K562 (cell line): ENCODE measurements around the gene URGCP. TPM values are rescaled to one million over a fixed set of nuclear protein-coding genes. Genes with fewer than 3 reads are reported as not detected.

Experiments
- BCL6 ChIP-seq: fragments of 250-450 bp; sonication (Bioruptor Pico); IDR thresholded peaks from 2 replicates; pipeline ENCODE4 v1.4.0; 2020
- CAMTA2 ChIP-seq: fragments of 250-450 bp; sonication (Bioruptor Pico); conservative IDR thresholded peaks from 2 replicates; pipeline ENCODE4 v1.5.1; 2022
- CBFB ChIP-seq: sonication (generic); formaldehyde crosslinking; IDR thresholded peaks from 2 replicates; pipeline ENCODE4 v1.4.0; 2020; ENCODE audit warnings: mild to moderate bottlenecking, missing genetic modification reagents
- EP400 ChIP-seq: fragments of 450-650 bp; IDR thresholded peaks from 2 replicates; pipeline ENCODE4 v1.6.1; 2017; ENCODE audit warnings: antibody characterized with exemption, mild to moderate bottlenecking, moderate library complexity
- ETS1 ChIP-seq: conservative IDR thresholded peaks from 2 replicates; pipeline ENCODE4 v1.6.1; 2011; ENCODE audit warnings: low read depth, mild to moderate bottlenecking, low read length; ENCODE audit not compliant: control insufficient read depth
- FOSL1 ChIP-seq: fragments of 200-800 bp; sonication (Bioruptor generic); conservative IDR thresholded peaks from 2 replicates; pipeline ENCODE4 v1.6.1; 2016; ENCODE audit warnings: missing genetic modification characterization, missing compliant biosample characterization
- JUNB ChIP-seq: fragments of 450-650 bp; formaldehyde crosslinking; conservative IDR thresholded peaks from 2 replicates; pipeline ENCODE4 v1.4.0; 2020; ENCODE audit warnings: mild to moderate bottlenecking
- PTTG1 ChIP-seq: fragments of 450-650 bp; IDR thresholded peaks from 2 replicates; pipeline ENCODE4 v1.6.1; 2016; ENCODE audit warnings: low read depth, mild to moderate bottlenecking, missing genetic modification characterization, missing compliant biosample characterization
- SMAD3 ChIP-seq: fragments of 450-650 bp; formaldehyde crosslinking; conservative IDR thresholded peaks from 2 replicates; pipeline ENCODE4 v1.4.0; 2020; ENCODE audit warnings: mild to moderate bottlenecking
- SRSF1 ChIP-seq: fragments of 200-400 bp; formaldehyde crosslinking; IDR thresholded peaks from 2 replicates; pipeline ENCODE4 v1.6.1; 2017; ENCODE audit warnings: mild to moderate bottlenecking, low read depth, low read length, moderate library complexity
- YBX1 ChIP-seq: fragments of 450-650 bp; IDR thresholded peaks from 2 replicates; pipeline ENCODE4 v1.7.1; 2016; ENCODE audit warnings: mild to moderate bottlenecking
- ZNF197 ChIP-seq: fragments of 200-800 bp; sonication (Bioruptor generic); IDR thresholded peaks from 2 replicates; pipeline ENCODE4 v1.6.1; 2016; ENCODE audit warnings: low read depth, missing genetic modification characterization, missing compliant biosample characterization
- ZNF232 ChIP-seq: sonication (generic); formaldehyde crosslinking; IDR thresholded peaks from 2 replicates; pipeline ENCODE4 v1.8.0; 2022; ENCODE audit warnings: mild to moderate bottlenecking, missing genetic modification reagents
- ZNF318 ChIP-seq, 2 experiments: fragments of 450-650 bp; IDR thresholded peaks; 2 replicates each; pipeline ENCODE4 v1.6.1; 2016; ENCODE audit warnings: mild to moderate bottlenecking in 2 of 2, borderline replicate concordance in 1 of 2, low read depth in 1 of 2, moderate library complexity in 1 of 2
- ZNF354B ChIP-seq: fragments of 250-450 bp; sonication (Bioruptor Pico); IDR thresholded peaks from 2 replicates; pipeline ENCODE4 v1.4.0; 2020
- ZNF586 ChIP-seq: fragments of 450-650 bp; formaldehyde crosslinking; conservative IDR thresholded peaks from 2 replicates; pipeline ENCODE4 v1.4.0; 2020; ENCODE audit warnings: mild to moderate bottlenecking, moderate library complexity
- ZNF695 ChIP-seq: fragments of 450-650 bp; formaldehyde crosslinking; IDR thresholded peaks from 2 replicates; pipeline ENCODE4 v1.4.0; 2020; ENCODE audit warnings: mild to moderate bottlenecking, moderate library complexity
- ZNF778 ChIP-seq: fragments of 450-650 bp; formaldehyde crosslinking; IDR thresholded peaks from 2 replicates; pipeline ENCODE4 v1.4.0; 2020; ENCODE audit warnings: mild to moderate bottlenecking, moderate library complexity
- polyA plus RNA-seq, 8 experiments: library from polyadenylated mRNA; depleted of rRNA in 4 of 8; stranded (reverse) in 5 of 8; unstranded in 3 of 8; fragments of >200 nt; fragmentation: Nextera tagmentation in 2 of 8; fragmentation: Illumina TruSeq in 1 of 8; extraction: Ambion mirVana in 2 of 8; extraction: Trizol in 1 of 8; gene quantifications; 2 replicates each; pipeline versions ENCODE4 v1.2.1 to v1.2.3, GENCODE V29; 2011 to 2014; ENCODE audit warnings: inconsistent platforms in 1 of 8, missing spikeins in 1 of 8
- total RNA-seq, 7 experiments: library from RNA; depleted of rRNA in 6 of 7; stranded (reverse); fragments of >200 nt in 6 of 7; fragmentation: Illumina TruSeq in 2 of 7; extraction: Trizol in 2 of 7; gene quantifications; 2 replicates each; pipeline versions ENCODE4 v1.2.1 to v1.2.3, GENCODE V29; 2011 to 2021; ENCODE audit warnings: low replicate concordance in 1 of 7
- TF ChIP-seq, protein P1 (sequence below): fragments of 450-650 bp; formaldehyde crosslinking; IDR thresholded peaks from 2 replicates; pipeline ENCODE4 v1.4.0; 2020; ENCODE audit warnings: mild to moderate bottlenecking

Gene URGCP
- total and polyA plus RNA-seq, 9 of the 15 experiments (the other 6 are each of a cell fraction or from before 2014, with no cell fraction given): 1.7 to 25.8 (median 12.5) TPM

- TF ChIP-seq ZNF695: no peak
- 0 out of 2 replicates have a peak, but pooled peaks have one; percentile 49 for TF ChIP-seq ETS1
- TF ChIP-seq ZNF197: no peak
- no peak for TF ChIP-seq SMAD3 (CRISPR knock-in tag)
- no peak for TF ChIP-seq SRSF1
- 0 out of 2 replicates have a peak, but pooled peaks have one; percentile 5 for TF ChIP-seq FOSL1
- TF ChIP-seq EP400: no peak
- no peak for TF ChIP-seq ZNF778 (CRISPR knock-in tag)
- TF ChIP-seq PTTG1: no peak
- no peak for TF ChIP-seq JUNB (CRISPR knock-in tag)
- TF ChIP-seq ZNF232 (CRISPR knock-in tag): no peak
- no peak for TF ChIP-seq ZNF354B (CRISPR knock-in tag)
- no peak for TF ChIP-seq YBX1
- no peak for TF ChIP-seq BCL6 (CRISPR knock-in tag)
- TF ChIP-seq ZNF586 (CRISPR knock-in tag): no peak
- no peak for TF ChIP-seq ZNF318 (IDR thresholded peaks at IDR 0.05; ENCODE audit: borderline replicate concordance in 1 of 2, low read depth in 1 of 2)
- TF ChIP-seq CBFB: no peak
- TF ChIP-seq, protein P1, sequence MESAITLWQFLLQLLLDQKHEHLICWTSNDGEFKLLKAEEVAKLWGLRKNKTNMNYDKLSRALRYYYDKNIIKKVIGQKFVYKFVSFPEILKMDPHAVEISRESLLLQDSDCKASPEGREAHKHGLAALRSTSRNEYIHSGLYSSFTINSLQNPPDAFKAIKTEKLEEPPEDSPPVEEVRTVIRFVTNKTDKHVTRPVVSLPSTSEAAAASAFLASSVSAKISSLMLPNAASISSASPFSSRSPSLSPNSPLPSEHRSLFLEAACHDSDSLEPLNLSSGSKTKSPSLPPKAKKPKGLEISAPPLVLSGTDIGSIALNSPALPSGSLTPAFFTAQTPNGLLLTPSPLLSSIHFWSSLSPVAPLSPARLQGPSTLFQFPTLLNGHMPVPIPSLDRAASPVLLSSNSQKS (CRISPR knock-in tag): no peak
- TF ChIP-seq CAMTA2: no peak
Observed at GRCh38 chr7:43906331-43907010, at the start of gene URGCP (continued).
